Activated gamma-delta T cell treated with anti-CD3 and anti-CD28 coated beads, Interleukin-2, amount 50 U/mL, for 16 hours (primary cell): ENCODE measurements around the gene CHRNA4.

Experiments
- DNase-seq: peaks from one replicate; pipeline ENCODE4 v3.0.0-alpha.2; 2020; ENCODE audit warnings: low read depth

The CHRNA4 gene

GRCh38 chr20:63360850-63361518, at the start of gene CHRNA4:
TSS of gene CHRNA4 (minus strand) at chr20:63361349. CDS start at chr20:63361165, 184 bp downstream.
- DNase-seq = no peak

GRCh38 chr20:63409834-63410435, 48.8 kb upstream of the CHRNA4 start:
- no peak for DNase-seq

GRCh38 chr20:63409066-63409833, 48.1 kb upstream of the CHRNA4 start:
- no peak for DNase-seq

- no peak for DNase-seq
Measured at GRCh38 chr20:63408684-63409046, 47.5 kb upstream of the CHRNA4 start.

GRCh38 chr20:63407928-63408683, 47.0 kb upstream of the CHRNA4 start:
- no peak for DNase-seq

GRCh38 chr20:63406617-63407245, 45.6 kb upstream of the CHRNA4 start:
- no peak for DNase-seq

GRCh38 chr20:63406011-63406410, 44.9 kb upstream of the CHRNA4 start:
- DNase-seq = no peak

- no peak for DNase-seq
Measured at GRCh38 chr20:63405102-63405730, 44.1 kb upstream of the CHRNA4 start.

GRCh38 chr20:63404129-63405085, 43.3 kb upstream of the CHRNA4 start:
- no peak for DNase-seq

GRCh38 chr20:63403403-63404105, 42.4 kb upstream of the CHRNA4 start:
- no peak for DNase-seq

GRCh38 chr20:63402860-63403220, 41.7 kb upstream of the CHRNA4 start:
- DNase-seq = no peak

- DNase-seq = no peak
Measured at GRCh38 chr20:63402181-63402859, 41.2 kb upstream of the CHRNA4 start.

GRCh38 chr20:63401384-63402110, 40.4 kb upstream of the CHRNA4 start:
- DNase-seq = no peak

GRCh38 chr20:63400486-63401210, 39.5 kb upstream of the CHRNA4 start:
- DNase-seq = no peak

- no peak for DNase-seq
Measured at GRCh38 chr20:63399596-63400375, 38.6 kb upstream of the CHRNA4 start.

- no peak for DNase-seq
Measured at GRCh38 chr20:63398744-63399514, 37.8 kb upstream of the CHRNA4 start.
